Endometrial microvascular endothelial cells (primary cell): Measurements from ENCODE around the gene LRRC8C. TPM values are rescaled to one million over a fixed set of nuclear protein-coding genes. Genes with fewer than 3 reads are reported as not detected.
"Not testable (repeated sequence)": the region's sequence is repeated elsewhere in the genome, so short reads cannot be mapped to it uniquely, and the experiment has no call there.

Source experiments
- in situ Hi-C: cut with HindIII; loops from 2 replicates; pipeline ENCODE4 v1.10.0; 2017; ENCODE audit warnings: low sequenced_read_pairs, low pct_unique_long_range_greater_than_20kb; ENCODE audit errors: inconsistent ontology term
- total RNA-seq: library from RNA; depleted of rRNA; stranded (reverse); fragments of >200 nt; gene quantifications from one replicate; pipeline ENCODE4 v1.2.3, GENCODE V29; 2015; ENCODE audit errors: inconsistent ontology term

The LRRC8C gene
- 32.2 TPM for total RNA-seq

GRCh38 chr1:89632657-89633247, at the start of gene LRRC8C:
Gene LRRC8C, plus strand, starts transcription at chr1:89633120. Its CDS starts 53,354 bp downstream, at chr1:89686474.
- in situ Hi-C loops = no loop called here

- in situ Hi-C loops = no loop called here
These were observed 48.7 kb upstream of the LRRC8C start for GRCh38 chr1:89584211-89584610.

- in situ Hi-C loops = no loop called here
These were observed 48.1 kb upstream of the LRRC8C start for GRCh38 chr1:89584781-89585180.

GRCh38 chr1:89587729-89588161, 45.2 kb upstream of the LRRC8C start:
- in situ Hi-C loops = no loop called here

DNA sequence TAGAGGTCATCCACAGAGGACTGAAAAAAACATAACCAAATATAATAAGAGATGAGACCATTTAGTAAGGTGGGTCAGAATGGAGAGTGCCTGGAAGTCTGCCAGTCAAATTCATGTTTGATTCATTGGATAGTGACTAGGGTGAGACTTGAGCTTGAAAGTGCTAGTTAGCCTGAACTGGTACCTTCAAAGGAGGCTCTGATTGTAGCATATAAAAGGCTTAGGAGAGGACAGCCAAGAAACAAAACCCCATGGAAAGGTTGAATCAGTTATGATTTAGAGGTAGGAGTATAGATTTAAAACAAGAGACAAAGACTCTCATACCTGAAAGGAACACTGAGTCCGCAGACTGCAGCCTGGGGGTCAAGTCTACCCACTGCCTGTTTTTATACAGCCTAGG, 44.4 kb upstream of the LRRC8C start:
- in situ Hi-C loops = no loop called here

DNA sequence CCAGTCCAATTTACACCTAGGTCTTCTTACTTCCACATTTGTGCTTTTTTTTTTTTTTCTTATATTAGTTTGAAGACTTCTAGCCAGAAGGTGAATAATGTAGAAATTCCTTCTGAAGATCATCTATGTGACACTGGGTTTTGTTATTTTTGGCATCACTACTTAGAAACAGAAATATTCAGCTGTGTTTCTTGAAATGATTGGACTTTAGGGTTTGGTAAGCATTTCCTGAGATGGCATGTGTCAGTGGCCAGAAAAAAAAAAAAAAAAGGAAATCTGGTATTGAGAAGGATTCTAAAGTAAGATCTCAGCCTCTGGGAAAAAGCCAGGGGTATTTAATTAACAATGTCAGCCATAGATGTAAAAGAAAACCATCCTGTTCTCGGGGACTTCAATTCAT, 43.4 kb upstream of the LRRC8C start:
- in situ Hi-C loops = no loop called here

- in situ Hi-C loops = no loop called here
These were observed 42.4 kb upstream of the LRRC8C start for GRCh38 chr1:89590341-89591080.

GRCh38 chr1:89592861-89593302, 40.0 kb upstream of the LRRC8C start:
- in situ Hi-C loops = not testable (repeated sequence)

GRCh38 chr1:89594096-89594740, 38.7 kb upstream of the LRRC8C start:
- in situ Hi-C loops = no loop called here

GRCh38 chr1:89596698-89597097, 36.2 kb upstream of the LRRC8C start:
- in situ Hi-C loops = no loop called here

DNA sequence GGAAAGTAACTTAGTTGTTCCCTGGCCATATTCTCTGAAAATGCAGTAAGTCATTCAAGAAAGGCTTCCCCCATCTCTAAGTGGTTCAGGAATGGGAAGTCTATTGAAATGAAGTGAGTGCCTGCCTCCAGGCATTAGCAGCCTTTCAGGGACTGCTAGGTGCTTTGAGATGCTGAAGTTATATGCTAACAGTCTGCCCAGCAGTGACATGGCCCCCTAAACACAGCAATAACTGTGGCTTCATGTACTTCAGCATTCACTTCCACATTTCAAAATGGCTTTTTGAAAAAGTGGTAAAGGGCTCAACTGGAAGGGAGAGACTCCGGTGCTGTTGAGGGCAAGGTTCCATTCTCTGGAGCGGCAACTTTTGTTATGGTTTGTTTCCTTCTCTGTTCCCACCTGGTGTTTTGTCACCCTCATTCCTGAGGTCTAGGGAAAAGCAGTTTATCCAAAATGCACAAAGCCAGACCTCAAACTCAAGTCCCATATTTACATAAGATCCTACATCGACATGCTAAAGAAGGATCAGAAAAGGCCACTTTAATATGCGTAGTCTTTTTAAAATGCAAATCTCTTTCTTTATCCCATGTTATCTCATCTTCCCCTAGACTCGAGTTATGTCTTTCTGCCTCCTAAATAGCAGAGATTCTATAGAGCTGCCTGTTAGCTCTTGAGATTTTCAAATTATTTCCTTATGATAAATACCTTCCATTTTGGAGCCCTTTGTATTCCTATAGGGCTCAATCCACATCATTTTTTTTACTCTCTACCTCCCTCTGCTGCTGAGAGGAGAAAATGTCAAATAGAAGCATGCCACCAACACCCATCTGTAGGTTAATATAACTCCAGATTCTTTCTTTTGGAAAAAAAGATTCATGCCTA, 34.2 kb upstream of the LRRC8C start:
- in situ Hi-C loops = no loop called here

DNA sequence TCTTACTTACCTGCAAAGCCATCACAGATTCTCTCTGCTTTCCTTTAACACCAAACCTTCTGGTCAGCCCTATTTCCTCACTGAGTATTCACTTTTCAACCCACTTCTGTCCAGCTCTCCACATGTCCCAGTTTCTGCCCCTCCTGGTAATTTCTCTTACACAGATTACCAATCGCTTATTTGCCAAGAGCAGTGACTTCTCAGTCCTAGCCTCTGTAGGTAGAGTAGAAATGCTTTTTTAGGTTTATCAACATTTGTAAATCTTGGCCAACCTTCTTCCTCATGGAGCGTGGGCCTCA, 33.6 kb upstream of the LRRC8C start:
- in situ Hi-C loops = no loop called here

GRCh38 chr1:89600451-89601224, 32.3 kb upstream of the LRRC8C start:
- in situ Hi-C loops = no loop called here

DNA sequence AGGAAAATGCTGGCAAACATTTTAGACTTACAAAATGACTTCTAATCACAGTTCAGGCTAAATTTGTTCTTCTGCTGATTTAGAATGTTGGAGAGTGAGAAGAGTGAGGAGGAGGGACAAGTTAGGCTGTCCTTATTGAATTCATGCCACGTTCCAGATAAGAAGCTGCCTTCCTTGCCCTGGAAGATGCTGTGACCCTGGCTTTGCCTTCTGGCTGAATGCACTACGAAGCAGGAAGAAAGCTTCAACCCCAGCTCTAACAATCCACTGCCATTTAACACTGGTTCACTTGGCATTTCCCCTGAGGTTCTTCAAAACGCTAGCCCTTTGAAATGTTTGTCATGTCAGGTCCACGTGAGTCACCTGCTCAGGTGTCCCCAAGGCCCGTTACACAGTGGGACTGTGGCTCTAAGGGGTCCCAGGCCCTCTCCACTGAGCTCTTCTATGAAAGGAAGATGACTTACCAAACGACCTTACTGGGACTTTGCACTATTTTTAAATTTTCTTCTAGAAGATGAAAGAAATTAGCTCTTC, 30.0 kb upstream of the LRRC8C start:
- in situ Hi-C loops = no loop called here

GRCh38 chr1:89603651-89604413, 29.1 kb upstream of the LRRC8C start:
- in situ Hi-C loops = no loop called here

DNA sequence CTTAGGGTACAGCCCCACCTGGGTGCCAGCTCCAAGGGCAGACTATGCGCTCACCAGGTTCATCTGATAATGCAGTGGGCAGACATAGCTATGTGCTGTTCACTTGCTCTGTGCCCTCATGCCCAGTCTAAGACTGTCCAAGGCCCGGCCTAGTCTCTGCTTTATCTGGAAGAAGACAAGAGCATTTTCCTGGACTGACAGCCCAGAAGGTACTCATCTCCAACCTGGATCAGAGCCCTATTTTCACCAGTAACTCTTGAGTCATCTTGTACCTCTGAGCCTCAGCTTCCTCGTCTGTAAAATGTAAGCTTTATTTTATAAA, 28.5 kb upstream of the LRRC8C start:
- in situ Hi-C loops = no loop called here

DNA sequence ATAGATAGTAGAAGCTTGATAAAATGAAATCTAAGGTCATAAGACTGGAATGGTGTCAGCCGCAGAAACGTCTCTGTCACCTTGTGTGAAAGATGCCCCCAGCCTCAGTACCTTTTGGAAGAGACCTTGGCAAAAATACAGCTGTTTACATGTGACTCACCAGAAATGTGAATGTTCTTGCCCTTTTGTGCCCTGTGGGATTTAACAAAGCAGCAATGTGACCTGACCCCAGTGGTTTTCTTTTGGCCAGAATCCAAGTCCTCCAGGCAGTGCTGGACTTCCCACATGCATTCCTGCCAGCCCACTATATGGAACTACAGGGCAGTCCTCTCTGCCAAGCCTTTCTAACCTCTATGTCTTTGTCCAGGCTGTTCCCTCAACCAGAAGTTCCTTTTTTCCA, 27.2 kb upstream of the LRRC8C start:
- in situ Hi-C loops = no loop called here
